SU-DHL-6 (cell line): ENCODE data around the gene CACNG7.
"Not testable (repeated sequence)": the region's sequence is repeated elsewhere in the genome, so short reads cannot be mapped to it uniquely, and the experiment has no call there.

Source experiments
- CTCF ChIP-seq: fragments of 200-600 bp; sonication (generic); IDR thresholded peaks from one replicate; pipeline ENCODE4 v1.5.1; 2017; ENCODE audit warnings: antibody characterized with exemption, mild to moderate bottlenecking, low read length, moderate library complexity; ENCODE audit not compliant: insufficient read depth, poor library complexity, severe bottlenecking
- EZH2phosphoT487 ChIP-seq: fragments of 200-600 bp; sonication (generic), shearing (Covaris generic); conservative IDR thresholded peaks from 2 replicates; pipeline ENCODE4 v1.6.1; 2018; ENCODE audit warnings: mild to moderate bottlenecking, antibody characterized with exemption, low read length, moderate library complexity, mixed read lengths

GRCh38 chr19:53948611-53949010 lies 39.5 kb downstream of the CACNG7 start:
- TF ChIP-seq CTCF, EZH2phosphoT487: not testable (repeated sequence)
